HUES6 (cell line): ENCODE data around the gene SLC22A3.
"Not testable (repeated sequence)": the region's sequence is repeated elsewhere in the genome, so short reads cannot be mapped to it uniquely, and the experiment has no call there.

Source experiments
- H3K27ac ChIP-seq: 2 replicates; pipeline ENCODE4 v1.7.0; 2013; ENCODE audit warnings: low read depth, mild to moderate bottlenecking, low read length, inconsistent platforms
- H3K27me3 ChIP-seq: 2 replicates; pipeline ENCODE4 v1.6.1; 2013; ENCODE audit warnings: low read length; ENCODE audit not compliant: control insufficient read depth, insufficient read depth
- H3K36me3 ChIP-seq: 2 replicates; pipeline ENCODE4 v1.6.1; 2013; ENCODE audit warnings: low read length; ENCODE audit not compliant: control insufficient read depth, insufficient read depth
- H3K4me1 ChIP-seq: 2 replicates; pipeline ENCODE4 v1.6.1; 2013; ENCODE audit warnings: low read length; ENCODE audit not compliant: control insufficient read depth, insufficient read depth
- H3K4me3 ChIP-seq: 2 replicates; pipeline ENCODE4 v1.5.1; 2013; ENCODE audit warnings: low read depth, low read length
- H3K9ac ChIP-seq: one replicate; pipeline ENCODE4 v1.6.1; 2013; ENCODE audit warnings: mild to moderate bottlenecking, low read length
- H3K9me3 ChIP-seq: 2 replicates; pipeline ENCODE4 v1.6.1; 2013; ENCODE audit warnings: low read depth, low read length; ENCODE audit not compliant: control insufficient read depth, insufficient read depth

SLC22A3 gene, protein sequence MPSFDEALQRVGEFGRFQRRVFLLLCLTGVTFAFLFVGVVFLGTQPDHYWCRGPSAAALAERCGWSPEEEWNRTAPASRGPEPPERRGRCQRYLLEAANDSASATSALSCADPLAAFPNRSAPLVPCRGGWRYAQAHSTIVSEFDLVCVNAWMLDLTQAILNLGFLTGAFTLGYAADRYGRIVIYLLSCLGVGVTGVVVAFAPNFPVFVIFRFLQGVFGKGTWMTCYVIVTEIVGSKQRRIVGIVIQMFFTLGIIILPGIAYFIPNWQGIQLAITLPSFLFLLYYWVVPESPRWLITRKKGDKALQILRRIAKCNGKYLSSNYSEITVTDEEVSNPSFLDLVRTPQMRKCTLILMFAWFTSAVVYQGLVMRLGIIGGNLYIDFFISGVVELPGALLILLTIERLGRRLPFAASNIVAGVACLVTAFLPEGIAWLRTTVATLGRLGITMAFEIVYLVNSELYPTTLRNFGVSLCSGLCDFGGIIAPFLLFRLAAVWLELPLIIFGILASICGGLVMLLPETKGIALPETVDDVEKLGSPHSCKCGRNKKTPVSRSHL

DNA sequence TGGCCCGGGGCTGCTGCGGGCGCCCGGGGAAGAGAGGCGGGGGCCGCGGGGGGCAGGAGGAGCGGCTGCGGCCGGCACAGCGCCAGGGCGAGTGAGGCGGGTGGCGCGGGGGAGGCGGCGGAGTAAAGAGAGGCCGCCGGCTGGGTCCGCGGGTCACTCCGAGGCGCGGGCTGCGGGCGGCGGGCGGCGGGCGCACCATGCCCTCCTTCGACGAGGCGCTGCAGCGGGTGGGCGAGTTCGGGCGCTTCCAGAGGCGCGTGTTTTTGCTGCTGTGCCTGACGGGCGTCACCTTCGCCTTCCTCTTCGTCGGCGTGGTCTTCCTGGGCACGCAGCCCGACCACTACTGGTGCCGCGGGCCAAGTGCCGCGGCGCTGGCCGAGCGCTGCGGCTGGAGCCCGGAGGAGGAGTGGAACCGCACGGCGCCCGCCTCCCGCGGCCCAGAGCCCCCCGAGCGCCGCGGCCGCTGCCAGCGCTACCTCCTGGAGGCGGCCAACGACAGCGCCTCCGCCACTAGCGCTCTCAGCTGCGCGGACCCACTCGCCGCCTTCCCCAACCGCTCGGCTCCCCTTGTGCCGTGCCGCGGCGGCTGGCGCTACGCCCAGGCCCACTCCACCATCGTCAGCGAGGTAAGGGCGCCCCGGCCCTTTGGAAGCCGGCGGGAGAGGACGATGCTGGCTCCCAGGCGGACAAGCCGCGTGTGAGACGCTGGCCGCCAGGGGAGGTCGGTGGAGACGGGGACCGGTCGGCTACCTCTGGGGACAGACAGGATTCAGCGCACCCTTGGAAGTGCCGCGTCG lies at the start of gene SLC22A3:
SLC22A3 (plus strand) TSS at position 156 of the 797 bp plus-strand sequence; CDS start at position 198, 42 bp downstream.
- H3K27ac ChIP-seq = no peak within 1 kb of the TSS
- H3K4me3 ChIP-seq = peak within 1 kb of the TSS; percentile 77
- H3K36me3 ChIP-seq = no peaks in the 10 kb centered on the region
- H3K9ac ChIP-seq = peak within 1 kb of the TSS; percentile 82
- no peaks in the 10 kb centered on the region for H3K9me3 ChIP-seq
- peaks cover 44% of the 10 kb centered on the region for H3K27me3 ChIP-seq
- H3K4me1 ChIP-seq = peaks cover 11% of the 10 kb centered on the region; the same call in 1 of the 2 replicates

- Histone ChIP-seq H3K9me3 (peaks cover 19% of the 10 kb centered on the region), H3K4me1 (peaks cover 14% of the 10 kb centered on the region; the same call in 1 of the 2 replicates), H3K9ac (no peak overlapping the region), H3K4me3 (no peak overlapping the region), H3K27ac (no peak overlapping the region), H3K27me3 (no peaks in the 10 kb centered on the region), H3K36me3 (no peaks in the 10 kb centered on the region)
These were observed 48.6 kb upstream of the SLC22A3 start for GRCh38 chr6:160299559-160299958.

GRCh38 chr6:160300076-160300695 lies 48.0 kb upstream of the SLC22A3 start:
- Histone ChIP-seq H3K36me3 (no peaks in the 10 kb centered on the region), H3K4me3 (no peak overlapping the region), H3K27me3 (no peaks in the 10 kb centered on the region), H3K9ac (no peak overlapping the region), H3K9me3 (peaks cover 22% of the 10 kb centered on the region), H3K27ac (no peak overlapping the region), H3K4me1 (peaks cover 14% of the 10 kb centered on the region; the same call in 1 of the 2 replicates)

DNA sequence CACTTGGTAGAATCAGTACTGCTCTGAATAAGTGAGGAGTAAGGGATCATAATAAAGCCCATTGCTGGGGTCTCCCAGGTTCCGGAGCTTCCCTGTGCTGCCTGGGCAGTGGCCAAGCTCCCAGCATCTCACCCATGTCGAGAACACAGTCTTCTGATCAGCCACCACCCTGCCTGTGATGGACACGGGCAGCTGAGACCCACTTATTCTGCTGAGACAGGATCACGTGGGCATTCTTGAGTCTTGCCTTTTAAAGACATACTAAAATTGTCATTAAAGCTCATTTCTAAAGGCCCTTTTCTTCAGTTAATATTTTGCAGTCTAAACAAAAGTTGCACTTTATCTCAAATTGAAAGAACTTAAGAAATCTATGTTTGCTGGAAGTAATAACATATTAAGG lies 46.8 kb upstream of the SLC22A3 start:
- Histone ChIP-seq H3K36me3 (no peaks in the 10 kb centered on the region), H3K4me3 (no peak overlapping the region), H3K27me3 (no peaks in the 10 kb centered on the region), H3K9me3 (peaks cover 26% of the 10 kb centered on the region), H3K4me1 (peaks cover 14% of the 10 kb centered on the region; the same call in 1 of the 2 replicates), H3K9ac (no peak overlapping the region), H3K27ac (no peak overlapping the region)

GRCh38 chr6:160302431-160303082 lies 45.6 kb upstream of the SLC22A3 start:
- H3K36me3 ChIP-seq, H3K9ac ChIP-seq, H3K4me3 ChIP-seq, H3K27me3 ChIP-seq, H3K27ac ChIP-seq: not testable (repeated sequence)
- Histone ChIP-seq H3K9me3 (peaks cover 26% of the 10 kb centered on the region), H3K4me1 (peaks cover 14% of the 10 kb centered on the region; the same call in 1 of the 2 replicates)

- Histone ChIP-seq H3K27ac (no peak overlapping the region), H3K9ac (no peak overlapping the region), H3K4me1 (peaks cover 14% of the 10 kb centered on the region; the same call in 1 of the 2 replicates), H3K9me3 (peaks cover 28% of the 10 kb centered on the region), H3K4me3 (no peak overlapping the region), H3K36me3 (no peaks in the 10 kb centered on the region), H3K27me3 (no peaks in the 10 kb centered on the region)
These were observed 44.4 kb upstream of the SLC22A3 start for GRCh38 chr6:160303806-160304205.

- Histone ChIP-seq H3K9ac (no peak overlapping the region), H3K27ac (no peak overlapping the region), H3K27me3 (no peaks in the 10 kb centered on the region), H3K9me3 (peaks cover 37% of the 10 kb centered on the region), H3K4me3 (no peak overlapping the region), H3K36me3 (no peaks in the 10 kb centered on the region), H3K4me1 (no peaks in the 10 kb centered on the region)
These were observed 42.1 kb upstream of the SLC22A3 start for GRCh38 chr6:160305926-160306713.

- H3K4me1 ChIP-seq = no peaks in the 10 kb centered on the region
- H3K9me3 ChIP-seq = peaks cover 36% of the 10 kb centered on the region
- H3K27me3 ChIP-seq = no peaks in the 10 kb centered on the region
- H3K9ac ChIP-seq = no peak overlapping the region
- H3K27ac ChIP-seq = no peak overlapping the region
- no peak overlapping the region for H3K4me3 ChIP-seq
- no peaks in the 10 kb centered on the region for H3K36me3 ChIP-seq
These were observed 38.5 kb upstream of the SLC22A3 start for GRCh38 chr6:160309718-160310117.

DNA sequence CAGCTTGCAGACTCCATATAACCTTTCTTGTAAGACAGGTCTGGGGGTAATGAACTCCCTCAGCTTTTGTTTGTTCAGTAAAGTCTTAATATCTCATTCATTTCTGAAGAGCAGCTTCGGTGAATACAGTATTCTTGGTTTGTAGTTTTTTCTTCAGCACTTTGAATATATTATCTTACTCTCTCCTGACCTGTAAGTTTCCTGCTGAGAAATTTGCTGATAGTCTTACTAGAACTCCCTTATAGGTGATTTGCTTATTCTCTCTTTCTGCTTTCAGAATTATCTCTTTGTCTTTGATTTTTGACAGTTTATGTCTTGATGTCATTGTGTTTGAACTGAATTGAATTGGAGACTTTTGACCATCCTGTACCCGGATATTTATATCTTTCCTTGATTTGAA lies 35.3 kb upstream of the SLC22A3 start:
- Histone ChIP-seq H3K4me1 (no peaks in the 10 kb centered on the region), H3K27me3 (no peaks in the 10 kb centered on the region), H3K27ac (no peak overlapping the region), H3K9ac (no peak overlapping the region), H3K4me3 (no peak overlapping the region), H3K9me3 (peaks cover 27% of the 10 kb centered on the region), H3K36me3 (no peaks in the 10 kb centered on the region)

DNA sequence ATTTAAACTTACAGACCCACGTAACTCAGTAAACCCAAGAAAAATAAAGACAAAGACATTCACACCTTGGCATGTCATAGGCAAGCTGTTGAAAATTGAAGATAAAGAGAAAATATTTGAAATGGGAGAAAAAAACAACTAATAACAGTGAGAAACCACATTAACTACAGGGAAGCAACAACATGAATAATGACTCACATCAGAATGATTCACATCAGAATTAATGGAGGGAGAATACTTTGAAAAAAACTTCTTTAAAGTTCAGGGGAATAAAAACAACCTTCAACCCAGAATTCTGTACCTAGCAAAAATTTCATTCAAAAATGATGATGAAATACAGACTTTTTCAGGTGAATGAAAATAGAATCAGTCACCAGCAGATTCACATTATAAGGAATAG lies 32.9 kb upstream of the SLC22A3 start:
- Histone ChIP-seq H3K4me1 (no peaks in the 10 kb centered on the region), H3K9me3 (peaks cover 19% of the 10 kb centered on the region), H3K36me3 (no peaks in the 10 kb centered on the region), H3K27me3 (no peaks in the 10 kb centered on the region), H3K9ac (no peak overlapping the region), H3K4me3 (no peak overlapping the region), H3K27ac (no peak overlapping the region)
